ENCODE measurements around the gene HERC2. TPM values are rescaled to one million over a fixed set of nuclear protein-coding genes. Genes with fewer than 3 reads are reported as not detected.
"Not testable (repeated sequence)": the region's sequence is repeated elsewhere in the genome, so short reads cannot be mapped to it uniquely, and the experiment has no call there.

Gene HERC2
- total RNA-seq, 2 experiments from 2014 or later = 36.0 to 36.5 TPM

GRCh38 chr15:28208583-28208982, 113.4 kb downstream of the HERC2 start:
- no peak overlapping the region for H3K4me3 ChIP-seq (ENCODE audit: low read length)
- no peaks in the 10 kb centered on the region for H3K27me3 ChIP-seq (ENCODE audit: control insufficient read depth in 1 of 2, insufficient read depth in 2 of 2, low read length in 2 of 2)
- peaks cover 3% of the 10 kb centered on the region for H3K4me1 ChIP-seq (ENCODE audit: insufficient read depth, low read length)
- Mint-ChIP-seq H3K4me3 (no peak overlapping the region), H3K4me1 (ENCODE audit: low read depth) (no peaks in the 10 kb centered on the region), H3K27ac (no peak overlapping the region), H3K9me3 (no peaks in the 10 kb centered on the region), H3K27me3 (no peaks in the 10 kb centered on the region), H3K36me3 (ENCODE audit: low read depth) (peaks cover 26% of the 10 kb centered on the region)
- TF ChIP-seq, protein P1, sequence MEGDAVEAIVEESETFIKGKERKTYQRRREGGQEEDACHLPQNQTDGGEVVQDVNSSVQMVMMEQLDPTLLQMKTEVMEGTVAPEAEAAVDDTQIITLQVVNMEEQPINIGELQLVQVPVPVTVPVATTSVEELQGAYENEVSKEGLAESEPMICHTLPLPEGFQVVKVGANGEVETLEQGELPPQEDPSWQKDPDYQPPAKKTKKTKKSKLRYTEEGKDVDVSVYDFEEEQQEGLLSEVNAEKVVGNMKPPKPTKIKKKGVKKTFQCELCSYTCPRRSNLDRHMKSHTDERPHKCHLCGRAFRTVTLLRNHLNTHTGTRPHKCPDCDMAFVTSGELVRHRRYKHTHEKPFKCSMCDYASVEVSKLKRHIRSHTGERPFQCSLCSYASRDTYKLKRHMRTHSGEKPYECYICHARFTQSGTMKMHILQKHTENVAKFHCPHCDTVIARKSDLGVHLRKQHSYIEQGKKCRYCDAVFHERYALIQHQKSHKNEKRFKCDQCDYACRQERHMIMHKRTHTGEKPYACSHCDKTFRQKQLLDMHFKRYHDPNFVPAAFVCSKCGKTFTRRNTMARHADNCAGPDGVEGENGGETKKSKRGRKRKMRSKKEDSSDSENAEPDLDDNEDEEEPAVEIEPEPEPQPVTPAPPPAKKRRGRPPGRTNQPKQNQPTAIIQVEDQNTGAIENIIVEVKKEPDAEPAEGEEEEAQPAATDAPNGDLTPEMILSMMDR (IDR thresholded peaks at IDR 0.05) = no peak
- ChIA-PET POLR2A (no interaction called here), CTCF (no interaction called here)
- DNase-seq (no peak), ATAC-seq (ENCODE audit: poor library complexity) (no peak)
- no peak overlapping the region for H3K27ac ChIP-seq (ENCODE audit: low read depth in 1 of 2, low read length in 2 of 2)
- intact Hi-C loops (cut with DNase I, micrococcal nuclease) = loop anchor here in 1 of 2 experiments (5.0 kb wide), 1 partner anchor 81 kb away; no protein-coding TSS in a partner anchor
- H3K36me3 ChIP-seq (ENCODE audit: insufficient read depth, low read length) = peaks cover 7% of the 10 kb centered on the region
- no peaks in the 10 kb centered on the region for H3K9me3 ChIP-seq (ENCODE audit: control insufficient read depth in 1 of 2, insufficient read depth in 1 of 2, low read length in 2 of 2)

DNA sequence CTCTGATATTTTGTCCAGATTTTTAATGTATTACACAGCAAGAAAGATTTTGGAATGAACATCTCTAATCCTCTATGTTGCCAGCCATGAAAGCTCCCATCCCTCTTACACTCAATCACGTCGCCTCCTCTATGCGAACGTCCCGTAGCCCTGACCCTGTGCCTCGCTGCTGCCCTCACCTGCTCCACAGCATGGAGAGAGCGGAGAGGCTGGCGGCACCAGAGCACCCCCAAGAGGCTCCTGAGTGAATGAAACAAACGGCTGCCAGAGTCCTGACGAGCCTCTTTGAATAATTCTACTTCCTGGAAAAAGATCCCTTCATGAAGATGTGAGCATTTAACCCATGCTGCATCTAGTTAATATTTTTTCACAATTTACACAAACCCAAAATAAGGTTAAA, 116.3 kb downstream of the HERC2 start:
- H3K27me3 Mint-ChIP-seq; H3K4me1 ChIP-seq (ENCODE audit: insufficient read depth, low read length); H3K27ac Mint-ChIP-seq; H3K4me3 ChIP-seq (ENCODE audit: low read length); H3K27me3 ChIP-seq (ENCODE audit: control insufficient read depth in 1 of 2, insufficient read depth in 2 of 2, low read length in 2 of 2); H3K9me3 Mint-ChIP-seq; DNase-seq; ATAC-seq (ENCODE audit: poor library complexity); H3K27ac ChIP-seq (ENCODE audit: low read depth in 1 of 2, low read length in 2 of 2); POLR2A ChIA-PET; H3K9me3 ChIP-seq (ENCODE audit: control insufficient read depth in 1 of 2, insufficient read depth in 1 of 2, low read length in 2 of 2); H3K4me3 Mint-ChIP-seq; CTCF ChIA-PET; H3K4me1 Mint-ChIP-seq (ENCODE audit: low read depth): not testable (repeated sequence)
- intact Hi-C loops (cut with DNase I, micrococcal nuclease) = loop anchor here in 1 of 2 experiments (5.0 kb wide), 1 partner anchor 78 kb away; no protein-coding TSS in a partner anchor
- peaks cover 10% of the 10 kb centered on the region for H3K36me3 ChIP-seq (ENCODE audit: insufficient read depth, low read length)
- peaks cover 39% of the 10 kb centered on the region for H3K36me3 Mint-ChIP-seq (ENCODE audit: low read depth)

- CTCF ChIA-PET; H3K9me3 Mint-ChIP-seq; H3K4me1 ChIP-seq (ENCODE audit: insufficient read depth, low read length); H3K36me3 ChIP-seq (ENCODE audit: insufficient read depth, low read length); intact Hi-C loops (cut with DNase I, micrococcal nuclease); ATAC-seq (ENCODE audit: poor library complexity); H3K27ac ChIP-seq (ENCODE audit: low read depth in 1 of 2, low read length in 2 of 2); H3K27ac Mint-ChIP-seq; H3K4me1 Mint-ChIP-seq (ENCODE audit: low read depth); H3K4me3 ChIP-seq (ENCODE audit: low read length); H3K27me3 ChIP-seq (ENCODE audit: control insufficient read depth in 1 of 2, insufficient read depth in 2 of 2, low read length in 2 of 2); H3K9me3 ChIP-seq (ENCODE audit: control insufficient read depth in 1 of 2, insufficient read depth in 1 of 2, low read length in 2 of 2); H3K4me3 Mint-ChIP-seq; POLR2A ChIA-PET; H3K27me3 Mint-ChIP-seq: not testable (repeated sequence)
- peaks cover 53% of the 10 kb centered on the region for H3K36me3 Mint-ChIP-seq (ENCODE audit: low read depth)
- peak in 2 of 14 experiments; percentile 4 to 56 for DNase-seq
Measured at GRCh38 chr15:28203055-28203828, 118.7 kb downstream of the HERC2 start.

DNA sequence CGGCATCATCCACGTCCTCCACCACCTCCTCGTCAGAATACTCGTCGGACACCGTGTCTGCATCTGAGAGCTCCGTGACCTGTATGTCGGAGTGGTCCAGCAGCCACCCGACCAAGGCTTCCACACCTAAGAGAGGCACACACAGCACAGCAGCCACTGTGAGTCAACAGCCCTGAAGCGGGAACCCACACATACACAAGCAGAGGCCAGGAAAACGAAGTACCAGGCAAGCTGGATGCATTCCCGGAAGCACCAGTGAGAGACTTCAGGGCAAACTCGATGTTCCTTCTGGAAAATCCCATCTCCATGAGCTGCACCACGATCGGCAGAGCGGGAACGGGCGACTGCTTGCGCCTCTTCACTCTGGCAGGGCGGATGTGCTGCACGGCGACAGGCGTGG, 119.9 kb downstream of the HERC2 start:
- ATAC-seq (ENCODE audit: poor library complexity); H3K27ac Mint-ChIP-seq; H3K4me1 Mint-ChIP-seq (ENCODE audit: low read depth); H3K36me3 ChIP-seq (ENCODE audit: insufficient read depth, low read length); H3K4me3 ChIP-seq (ENCODE audit: low read length); H3K27me3 Mint-ChIP-seq; H3K9me3 Mint-ChIP-seq; CTCF ChIA-PET; H3K4me3 Mint-ChIP-seq; intact Hi-C loops (cut with DNase I, micrococcal nuclease); H3K9me3 ChIP-seq (ENCODE audit: control insufficient read depth in 1 of 2, insufficient read depth in 1 of 2, low read length in 2 of 2); H3K4me1 ChIP-seq (ENCODE audit: insufficient read depth, low read length); DNase-seq; H3K27ac ChIP-seq (ENCODE audit: low read depth in 1 of 2, low read length in 2 of 2); H3K27me3 ChIP-seq (ENCODE audit: control insufficient read depth in 1 of 2, insufficient read depth in 2 of 2, low read length in 2 of 2); POLR2A ChIA-PET: not testable (repeated sequence)
- H3K36me3 Mint-ChIP-seq (ENCODE audit: low read depth) = peaks cover 58% of the 10 kb centered on the region

DNA sequence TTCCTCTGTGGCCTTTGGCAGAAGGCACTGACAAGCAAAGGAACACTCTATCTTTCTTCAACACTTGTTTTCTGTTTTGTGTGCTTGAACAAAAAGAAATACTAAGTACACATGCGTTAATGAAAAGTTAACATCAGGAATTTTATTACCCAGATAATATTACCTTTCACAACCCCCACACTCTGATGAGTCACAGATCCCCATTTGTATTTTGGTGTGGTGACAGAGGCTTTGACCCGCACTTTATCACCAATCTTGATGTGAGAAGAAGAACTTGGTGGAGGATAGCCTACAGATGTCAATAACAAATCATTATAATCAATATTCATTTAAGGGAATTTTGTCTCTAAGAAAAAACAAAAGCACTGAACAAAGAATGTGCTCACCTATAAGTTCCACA, 123.8 kb downstream of the HERC2 start:
- DNase-seq; H3K9me3 Mint-ChIP-seq; H3K27ac Mint-ChIP-seq; H3K9me3 ChIP-seq (ENCODE audit: control insufficient read depth in 1 of 2, insufficient read depth in 1 of 2, low read length in 2 of 2); POLR2A ChIA-PET; H3K27ac ChIP-seq (ENCODE audit: low read depth in 1 of 2, low read length in 2 of 2); ATAC-seq (ENCODE audit: poor library complexity); H3K4me3 Mint-ChIP-seq; H3K27me3 ChIP-seq (ENCODE audit: control insufficient read depth in 1 of 2, insufficient read depth in 2 of 2, low read length in 2 of 2); CTCF ChIA-PET; H3K27me3 Mint-ChIP-seq; H3K4me1 Mint-ChIP-seq (ENCODE audit: low read depth); H3K4me1 ChIP-seq (ENCODE audit: insufficient read depth, low read length); H3K4me3 ChIP-seq (ENCODE audit: low read length): not testable (repeated sequence)
- H3K36me3 Mint-ChIP-seq (ENCODE audit: low read depth) = peaks cover 68% of the 10 kb centered on the region
- intact Hi-C loops (cut with DNase I, micrococcal nuclease) = loop anchor here in 1 of 2 experiments (10.0 kb wide), 1 partner anchor 47 kb away; no protein-coding TSS in a partner anchor
- peaks cover 12% of the 10 kb centered on the region for H3K36me3 ChIP-seq (ENCODE audit: insufficient read depth, low read length)

- H3K4me3 Mint-ChIP-seq; H3K9me3 ChIP-seq (ENCODE audit: control insufficient read depth in 1 of 2, insufficient read depth in 1 of 2, low read length in 2 of 2); H3K4me3 ChIP-seq (ENCODE audit: low read length); H3K9me3 Mint-ChIP-seq; H3K27ac Mint-ChIP-seq; H3K4me1 Mint-ChIP-seq (ENCODE audit: low read depth); CTCF ChIA-PET; DNase-seq; H3K27ac ChIP-seq (ENCODE audit: low read depth in 1 of 2, low read length in 2 of 2); ATAC-seq (ENCODE audit: poor library complexity); H3K27me3 Mint-ChIP-seq; POLR2A ChIA-PET; H3K4me1 ChIP-seq (ENCODE audit: insufficient read depth, low read length); H3K27me3 ChIP-seq (ENCODE audit: control insufficient read depth in 1 of 2, insufficient read depth in 2 of 2, low read length in 2 of 2): not testable (repeated sequence)
- intact Hi-C loops (cut with DNase I, micrococcal nuclease) = loop anchor here in 1 of 2 experiments (10.0 kb wide), 1 partner anchor 47 kb away; no protein-coding TSS in a partner anchor
- H3K36me3 ChIP-seq (ENCODE audit: insufficient read depth, low read length) = peaks cover 12% of the 10 kb centered on the region
- peaks cover 73% of the 10 kb centered on the region for H3K36me3 Mint-ChIP-seq (ENCODE audit: low read depth)
Measured at GRCh38 chr15:28197694-28198093, 124.3 kb downstream of the HERC2 start.

Measured in CD4-positive, alpha-beta T cell (primary cell).